Raji (cell line): ENCODE results near the gene TCEA2.
A peak's percentile ranks its signal among the peaks of the same experiment; 100 is the strongest.

Source experiments
- POLR2A ChIP-seq: IDR thresholded peaks from 2 replicates; pipeline ENCODE4 v1.6.1; 2011; ENCODE audit warnings: low read depth, low read length, control low read depth; ENCODE audit not compliant: insufficient read depth

Gene TCEA2

DNA sequence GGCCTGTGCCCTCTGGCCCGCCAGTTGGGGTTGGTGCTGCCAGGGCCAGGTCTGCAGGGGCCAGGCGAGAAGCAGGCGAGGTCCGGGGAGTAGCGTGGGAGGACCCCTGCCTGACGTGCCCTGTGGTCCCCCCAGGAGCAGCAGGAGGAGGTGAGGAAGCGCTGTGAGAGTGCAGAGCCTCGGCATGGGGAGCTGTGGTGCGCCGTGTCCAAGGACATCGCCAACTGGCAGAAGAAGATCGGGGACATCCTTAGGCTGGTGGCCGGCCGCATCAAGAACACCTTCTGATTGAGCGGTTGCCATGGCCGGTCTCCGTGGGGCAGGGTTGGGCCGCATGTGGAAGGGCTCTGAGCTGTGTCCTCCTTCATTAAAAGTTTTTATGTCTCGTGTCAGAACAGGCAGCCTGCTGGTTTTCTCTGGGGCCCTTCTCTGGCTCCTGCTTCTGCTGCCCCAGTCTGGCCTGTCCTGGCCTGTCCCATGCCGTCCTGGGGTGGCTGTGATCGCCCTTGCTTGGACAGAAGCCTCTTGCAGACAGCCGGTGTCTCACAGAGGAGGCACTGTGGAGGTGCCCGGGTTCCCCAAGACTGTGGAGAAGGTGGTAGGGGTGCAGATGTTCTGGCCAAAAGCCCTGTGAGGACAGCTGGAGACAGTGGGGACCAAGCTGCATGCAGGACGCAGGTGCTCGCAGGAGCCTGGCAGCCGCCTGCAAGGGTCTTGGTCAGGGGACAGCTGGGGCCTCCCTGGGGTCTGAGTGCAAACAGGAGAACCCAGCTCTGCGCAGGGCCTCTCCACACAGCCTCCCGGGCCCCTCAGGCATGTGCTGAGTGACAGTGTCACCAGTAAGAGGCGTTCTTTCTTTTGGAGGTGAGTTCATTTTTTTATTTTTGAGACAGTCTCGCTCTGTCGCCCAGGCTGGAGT, 30.0 kb upstream of the TCEA2 start:
- no peak for TF ChIP-seq POLR2A

DNA sequence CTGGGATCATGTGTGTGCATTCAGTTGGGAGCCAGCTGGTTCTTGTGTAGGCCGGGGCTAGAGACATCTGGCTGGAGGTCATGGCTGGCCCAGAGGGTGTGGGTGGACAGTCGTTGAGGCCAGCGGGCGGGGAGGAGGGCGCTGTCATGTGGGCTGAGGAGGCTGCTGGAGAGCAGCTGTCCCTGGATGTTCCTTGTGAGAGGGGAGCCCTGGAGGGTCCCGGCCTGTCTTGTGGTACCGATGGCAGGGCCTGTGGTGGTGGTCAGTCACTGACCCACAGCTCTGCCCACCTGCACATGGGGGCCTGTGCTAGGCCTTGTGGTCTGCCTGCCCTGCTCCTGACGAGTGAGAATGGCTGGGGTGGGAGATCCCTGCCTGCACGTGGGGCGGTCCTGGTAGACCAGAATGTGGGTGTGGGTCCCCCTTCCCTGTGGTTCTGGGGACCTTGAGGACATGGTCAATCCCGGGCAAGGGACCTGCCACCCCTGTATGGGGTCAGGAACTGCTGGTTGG, 29.0 kb upstream of the TCEA2 start:
- no peak for TF ChIP-seq POLR2A

DNA sequence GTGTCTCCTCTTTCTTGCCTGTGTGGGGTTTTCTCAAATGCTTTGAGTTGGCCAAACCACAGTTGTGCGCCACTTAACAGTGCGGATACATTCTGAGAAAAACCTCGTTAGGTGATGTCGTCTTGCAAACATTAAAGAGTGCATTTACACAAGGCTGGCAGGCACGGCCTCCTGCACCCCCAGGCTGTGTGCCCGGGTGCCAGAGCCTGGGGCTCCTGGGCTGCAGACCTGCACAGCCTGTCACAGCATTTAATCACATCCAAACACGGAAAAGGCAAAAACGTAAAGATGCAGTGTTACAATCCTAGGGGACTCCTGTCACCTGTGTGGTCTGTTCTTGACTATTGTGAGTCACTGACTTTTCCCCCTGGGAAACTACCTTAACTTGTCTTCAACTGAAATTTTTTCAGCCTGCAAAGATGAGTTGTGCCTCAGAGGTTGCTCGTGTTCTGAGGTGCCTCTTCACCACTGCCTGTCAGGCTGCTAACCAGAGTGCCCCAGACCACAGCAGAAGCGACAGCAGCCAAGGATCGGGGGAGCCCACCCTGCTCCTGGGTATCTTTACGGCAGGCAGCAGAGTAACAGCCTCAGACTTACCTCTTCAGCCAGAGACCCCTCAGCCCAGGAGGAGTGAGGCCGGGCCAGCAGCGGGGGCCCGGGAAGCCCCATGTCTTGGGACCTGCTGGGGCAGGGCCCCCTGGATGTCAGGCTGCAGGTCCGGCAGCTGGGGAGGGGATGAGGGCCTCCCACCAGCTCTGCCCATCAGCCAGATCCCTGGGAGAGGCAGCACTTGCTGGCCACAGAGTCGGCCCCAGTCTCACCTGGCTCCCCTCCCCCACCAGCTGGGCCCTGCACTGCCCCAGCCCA, 27.7 kb upstream of the TCEA2 start:
- no peak for TF ChIP-seq POLR2A

DNA sequence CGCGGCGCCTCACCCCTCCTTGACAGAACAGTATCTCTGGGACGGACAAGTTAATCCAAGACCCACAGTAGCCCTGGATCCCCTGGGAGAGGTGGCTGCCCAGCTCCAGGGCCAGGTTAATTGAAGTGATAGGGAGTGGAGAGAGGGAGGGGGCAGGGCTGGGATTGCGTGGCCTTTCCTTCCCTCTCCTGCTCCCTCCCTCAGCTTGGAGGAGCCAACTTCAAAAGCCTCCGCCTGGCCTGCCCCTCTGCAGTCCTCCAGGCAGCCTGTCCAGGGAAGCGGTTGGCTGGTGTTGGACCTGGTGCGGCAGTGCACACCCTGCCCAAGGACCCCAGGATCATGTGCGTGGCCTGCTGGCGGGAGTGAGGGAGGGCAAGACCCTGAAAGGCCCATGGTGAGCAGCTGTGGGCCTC, 27.1 kb upstream of the TCEA2 start, which contains the start of gene C20orf204:
C20orf204 (plus strand) TSS at position 250 of the 413 bp plus-strand sequence; CDS start at position 392, 142 bp downstream.
- TF ChIP-seq POLR2A = no peak

DNA sequence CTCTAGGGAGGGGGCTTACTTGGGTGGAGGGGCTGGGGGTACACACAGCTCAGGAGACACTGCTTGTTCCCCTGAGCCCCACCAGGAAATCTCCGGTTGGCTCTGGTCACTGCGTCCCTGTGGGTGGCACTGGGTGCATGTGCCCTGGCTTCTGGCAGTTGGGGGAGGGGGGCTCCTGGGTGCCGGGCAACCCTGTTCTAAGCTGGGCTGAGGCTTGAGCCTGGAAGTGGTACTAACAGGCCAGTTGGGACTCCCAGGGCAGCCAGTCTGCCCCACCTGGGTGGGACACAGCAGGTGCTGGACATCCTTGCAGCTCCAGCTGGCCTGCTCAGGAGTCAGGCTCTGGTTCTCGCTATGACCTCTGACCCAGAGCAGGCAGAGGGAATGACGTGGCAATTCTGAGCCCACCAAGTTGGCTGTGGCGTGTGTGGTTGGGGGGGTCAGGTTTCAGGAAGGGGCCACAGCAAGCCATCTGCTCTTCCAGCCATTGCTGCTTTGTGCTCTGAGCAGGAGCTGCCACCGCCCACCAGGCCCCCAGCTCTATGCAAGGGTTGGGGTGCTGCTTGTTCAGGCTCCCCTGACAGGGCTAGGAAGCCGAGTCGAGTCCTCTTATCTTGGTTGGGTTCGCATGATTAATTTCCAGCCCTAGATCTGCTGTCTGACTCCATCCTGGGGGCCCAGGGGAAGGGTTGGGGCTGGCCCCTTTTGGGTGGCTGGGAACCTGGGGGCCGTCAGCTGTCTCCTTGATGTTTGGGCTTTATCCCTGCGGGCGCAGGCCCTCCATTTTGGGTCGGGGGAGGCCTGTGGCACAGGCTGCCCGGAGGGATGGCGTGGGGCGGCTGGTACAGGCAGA, 26.4 kb upstream of the TCEA2 start:
- TF ChIP-seq POLR2A = no peak

DNA sequence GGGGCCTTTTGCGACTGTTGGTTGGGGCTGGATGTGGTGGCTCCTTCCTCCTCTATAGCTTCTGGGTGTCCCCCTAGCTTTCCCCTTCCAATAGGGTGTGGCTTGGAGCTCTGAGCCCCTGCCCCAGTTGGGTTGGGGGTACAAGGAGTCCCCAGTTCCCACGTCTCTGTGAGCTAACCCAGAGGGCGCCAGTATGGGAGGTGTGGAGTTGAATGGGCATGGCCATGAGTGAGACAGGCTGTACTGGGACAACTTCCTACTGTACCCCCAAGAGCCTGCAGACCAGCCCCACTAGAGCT, 25.9 kb upstream of the TCEA2 start:
- no peak for TF ChIP-seq POLR2A

DNA sequence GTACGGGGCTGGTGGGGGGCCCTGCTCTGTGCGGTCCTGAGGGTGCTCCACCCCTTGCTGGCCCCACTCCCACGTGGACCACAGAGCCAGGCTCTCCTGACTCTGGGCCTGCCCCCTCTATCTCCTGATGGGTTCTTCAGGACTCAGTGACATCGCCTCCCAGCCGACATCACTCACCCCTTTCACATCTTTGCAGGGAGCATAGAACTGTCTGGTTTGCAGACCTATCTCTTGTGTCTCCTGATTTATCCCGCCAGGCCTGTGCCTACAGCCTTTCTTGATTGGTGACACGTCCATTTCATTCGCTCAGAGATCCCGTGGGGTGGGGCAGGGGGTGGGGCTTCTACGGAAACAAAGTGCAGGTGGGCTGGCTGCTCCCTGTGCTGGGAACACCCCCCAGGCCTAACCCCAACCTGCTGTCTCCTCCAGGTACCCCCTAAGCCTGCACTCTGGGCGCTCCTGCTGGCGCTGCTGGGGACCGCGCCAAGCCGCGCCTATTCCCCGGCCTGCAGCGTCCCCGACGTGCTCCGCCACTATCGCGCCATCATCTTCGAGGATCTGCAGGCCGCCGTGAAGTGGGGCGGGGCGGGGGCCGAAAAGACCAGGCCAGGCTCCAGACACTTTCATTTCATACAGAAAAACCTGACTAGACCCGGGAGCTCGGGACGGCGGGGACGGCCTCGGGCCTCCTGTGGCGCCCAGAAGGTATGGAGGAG, 25.3 kb upstream of the TCEA2 start:
- TF ChIP-seq POLR2A = no peak

DNA sequence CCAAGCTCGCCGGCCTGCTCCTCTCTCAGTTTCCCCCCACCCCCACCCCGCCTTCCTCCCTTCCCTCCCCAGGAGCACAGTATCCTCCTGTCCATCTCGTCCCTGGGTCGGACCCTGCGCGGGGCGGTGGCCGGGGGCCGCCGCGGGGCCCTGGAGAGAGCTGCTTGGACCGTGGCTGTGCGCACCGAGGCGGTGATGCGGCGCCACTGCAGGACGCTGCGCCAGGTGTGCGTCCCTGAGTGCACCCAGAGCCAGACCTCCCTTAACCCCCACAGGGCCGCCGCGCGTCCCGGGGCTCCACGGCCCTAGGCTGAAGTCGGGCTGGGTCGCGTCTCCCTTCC, 24.8 kb upstream of the TCEA2 start:
- TF ChIP-seq POLR2A = no peak

DNA sequence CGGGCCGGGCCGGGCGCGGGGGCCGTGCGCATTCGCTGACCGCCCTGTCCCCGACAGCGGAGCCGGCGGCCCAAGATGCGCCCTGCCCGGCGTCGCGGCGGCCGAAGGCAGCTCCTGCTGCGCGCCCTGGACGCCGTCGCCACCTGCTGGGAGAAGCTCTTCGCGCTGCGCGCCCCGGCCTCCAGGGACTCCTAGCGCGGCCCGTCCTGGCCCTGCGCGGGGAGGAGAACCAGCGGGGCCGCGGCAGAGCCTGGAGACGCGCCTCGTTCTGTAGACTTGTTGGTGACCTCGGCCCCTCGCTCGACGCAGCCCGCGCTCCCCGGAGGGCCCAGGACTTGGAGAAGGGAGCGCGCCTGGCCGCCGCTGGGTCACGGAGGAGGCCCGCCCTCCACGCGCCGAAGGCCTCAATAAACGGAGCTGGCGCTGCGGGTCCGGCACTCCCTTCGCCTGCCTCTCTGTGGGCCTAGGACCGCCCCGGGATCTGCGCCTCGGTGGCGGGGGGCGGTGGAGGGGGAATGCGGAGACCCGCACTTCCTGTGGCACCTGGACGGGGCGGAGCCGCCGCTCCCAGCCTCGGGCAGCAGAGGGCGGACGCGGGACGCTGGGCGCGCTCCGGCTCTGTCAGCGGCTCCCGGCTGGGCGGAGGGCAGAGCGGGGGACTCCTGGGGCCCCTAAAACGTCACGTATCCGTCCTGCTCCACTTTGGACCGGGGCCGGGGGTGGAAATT, 24.3 kb upstream of the TCEA2 start:
- peak; percentile 50 for TF ChIP-seq POLR2A

DNA sequence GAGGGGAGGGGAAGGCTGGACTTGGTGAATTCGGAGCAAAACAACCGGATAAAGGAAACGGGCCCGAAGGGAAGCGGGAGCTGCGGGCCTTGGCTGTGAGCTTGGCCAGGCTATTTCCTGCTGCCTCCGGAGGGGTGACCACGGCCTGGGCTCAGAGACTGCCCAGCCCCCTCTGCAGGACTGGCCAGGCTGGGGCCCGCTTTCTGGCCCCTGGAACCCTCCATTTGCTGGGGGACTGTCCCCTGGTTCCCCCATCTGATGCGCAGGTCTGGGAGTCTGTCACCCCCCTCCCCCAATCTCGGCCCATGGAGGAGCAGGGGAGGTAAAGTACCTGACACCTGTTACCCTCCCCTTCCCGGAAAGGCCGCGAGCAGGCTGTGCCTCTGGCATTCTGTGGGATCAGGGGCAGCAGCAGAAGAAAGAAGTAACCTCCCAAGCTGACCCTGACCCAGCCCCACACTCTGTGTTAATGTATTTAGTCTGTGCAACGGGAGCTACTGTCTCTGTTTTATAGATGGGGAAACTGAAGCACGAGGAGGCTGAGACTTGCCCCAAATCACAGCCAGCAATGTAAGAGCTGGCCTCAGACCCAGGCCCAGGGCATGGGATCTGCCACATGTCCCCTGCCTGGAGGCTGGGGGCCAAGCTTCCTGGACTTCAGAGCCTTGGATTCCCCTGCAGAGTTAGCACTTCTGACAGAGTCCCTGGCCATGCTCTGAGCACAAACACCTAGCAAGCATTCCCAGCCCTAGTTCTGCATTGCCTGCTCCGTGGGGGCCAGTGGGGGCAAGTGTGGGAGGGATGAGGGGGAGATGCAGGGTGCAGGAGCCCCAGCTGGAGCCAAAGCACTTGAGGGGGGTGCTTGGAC, 23.5 kb upstream of the TCEA2 start:
- TF ChIP-seq POLR2A = no peak

DNA sequence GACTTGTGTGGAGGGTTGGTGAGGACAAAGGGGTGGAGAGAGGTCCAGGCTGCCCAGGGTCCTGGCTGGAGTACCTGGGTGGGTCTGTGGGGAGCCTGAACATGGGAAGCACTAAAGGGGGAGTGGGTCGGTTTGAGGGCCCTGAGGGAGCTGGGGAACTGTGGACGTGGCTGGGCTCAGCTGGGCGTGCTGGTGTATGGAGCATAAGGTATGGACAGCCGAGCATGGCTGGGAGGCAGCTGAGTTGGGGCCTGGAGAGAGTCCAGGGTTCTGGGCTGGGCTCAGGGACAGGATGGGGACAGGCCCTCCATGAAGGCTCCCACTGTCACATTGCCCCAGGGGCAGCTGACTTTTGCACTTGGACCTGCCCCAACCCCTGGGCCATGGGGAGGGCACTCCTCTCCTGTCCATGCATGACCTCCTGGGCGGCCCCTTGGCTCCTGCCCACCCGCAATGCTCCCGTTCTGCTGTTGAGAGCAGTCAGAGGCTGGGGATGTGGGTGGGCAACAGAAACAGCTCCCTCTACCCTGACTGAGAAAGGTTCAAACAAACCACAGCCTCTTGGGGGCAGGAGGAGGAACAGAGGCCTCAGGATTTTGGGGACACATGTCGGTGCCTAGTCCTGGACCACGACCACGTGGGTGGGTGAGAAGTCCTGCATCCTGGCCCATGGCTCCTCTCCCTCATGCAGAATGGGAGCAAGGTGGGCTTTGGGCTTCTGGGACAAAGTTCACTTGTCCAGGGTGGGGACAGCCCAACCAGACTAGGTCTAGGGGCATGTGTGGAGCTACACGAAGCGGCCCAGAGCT, 22.6 kb upstream of the TCEA2 start:
- TF ChIP-seq POLR2A = no peak
